Adrenal gland (tissue), 12 donors: ENCODE data around the gene SLC6A13. TPM values are rescaled to one million over a fixed set of nuclear protein-coding genes. Genes with fewer than 3 reads are reported as not detected.

ENCODE experiments used
- DNase-seq, 7 donors: peaks; one replicate each; pipeline ENCODE4 v3.0.0-alpha.2; 2019 to 2020
- H3K27ac ChIP-seq, 5 donors: fragments of 200-600 bp; sonication (generic) in 4 of 5; 1 replicate in 3 of 5; 2 replicates in 2 of 5; pipeline versions ENCODE4 v1.5.1 to v1.8.0; 2016 to 2020; ENCODE audit warnings: mild to moderate bottlenecking in 1 of 5
- H3K27me3 ChIP-seq: fragments of 200-600 bp; 2 replicates; pipeline ENCODE4 v1.8.0; 2021
- H3K36me3 ChIP-seq, 2 donors: fragments of 200-600 bp; replicated peaks in 1 of 2; 1 replicate in 1 of 2; 2 replicates in 1 of 2; pipeline versions ENCODE4 v1.5.1 to v1.8.0; 2018 to 2022
- H3K4me1 ChIP-seq, 2 donors: fragments of 200-600 bp; replicated peaks in 1 of 2; 1 replicate in 1 of 2; 2 replicates in 1 of 2; pipeline versions ENCODE4 v1.5.1 to v1.8.0; 2018 to 2021
- H3K4me3 ChIP-seq, 4 donors: fragments of 200-600 bp; sonication (generic) in 3 of 4; one replicate each; pipeline ENCODE4 v1.5.1; 2016 to 2018
- H3K9me3 ChIP-seq, 3 donors: fragments of 200-600 bp; sonication (generic) in 1 of 3; replicated peaks in 1 of 3; 1 replicate in 2 of 3; 2 replicates in 1 of 3; pipeline versions ENCODE4 v1.5.1 to v1.8.0; 2016 to 2021
- CTCF ChIP-seq, 6 experiments: fragments of 450-650 bp in 4 of 6; fragments of 200-600 bp in 2 of 6; sonication (generic) in 1 of 6; IDR thresholded peaks; 1 replicate in 5 of 6; 2 replicates in 1 of 6; pipeline versions ENCODE4 v1.5.1 to v1.8.0; 2016 to 2021; ENCODE audit warnings: antibody characterized with exemption in 6 of 6, mild to moderate bottlenecking in 2 of 6, moderate library complexity in 1 of 6
- POLR2A ChIP-seq, 2 donors: fragments of 450-650 bp; IDR thresholded peaks; one replicate each; pipeline ENCODE4 v1.6.1; 2017; ENCODE audit warnings: antibody characterized with exemption in 2 of 2, mild to moderate bottlenecking in 2 of 2, moderate library complexity in 1 of 2
- WGBS, 4 donors: extraction: QIAGEN DNeasy Blood & Tissue Kit in 2 of 4; methylation state at CpG; one replicate each; pipeline versions ENCODE4 v1.1.5 to v1.1.7; 2013 to 2017; 5-methylcytosine and 5-hydroxymethylcytosine counted together
- intact Hi-C, 2 donors: fragments of 100-400 bp; cut with DNase I; formaldehyde crosslinking; loops; one replicate each; pipeline versions ENCODE4 v1.14.1 to v1.15.0; 2022 to 2023
- polyA plus RNA-seq, 3 donors: library from polyadenylated mRNA; stranded (reverse); fragments of 200-250 nt in 2 of 3; fragments of 350-450 nt in 1 of 3; fragmentation: Illumina TruSeq in 1 of 3; extraction: RNeasy Lipid Tissue Mini Kit (QIAGEN cat#74804) in 1 of 3; gene quantifications; one replicate each; pipeline ENCODE4 v1.2.3, GENCODE V29; 2013 to 2014
- total RNA-seq, 9 donors: library from RNA; depleted of rRNA in 4 of 9; stranded (reverse); fragments of >200 nt in 4 of 9; fragments of 120-200 nt in 1 of 9; fragmentation: NEBNext Ultra II Directional in 1 of 9; extraction: Animal tissue kit (Norgen Biotek cat#: 25700) in 1 of 9; gene quantifications; one replicate each; pipeline versions ENCODE4 v1.1.0 to v1.2.4, GENCODE V29; 2013 to 2023
- donor health status: healthy with polysubstance abuse.
- donor health status: Bipolar disorder and iron deficiency.
- donor health status: DM: yes; HTN: yes; CAD: no.
- donor health status: DM: no; HTN: no; CAD: no.
- donor health status: DM: no; HTN: no; CAD: no.
- donor health status: DM: yes; HTN: yes; CAD: no.

The SLC6A13 gene
- total and polyA plus RNA-seq, 12 donors: 0.22 to 1.0 (median 0.64) TPM; not detected in 6

DNA sequence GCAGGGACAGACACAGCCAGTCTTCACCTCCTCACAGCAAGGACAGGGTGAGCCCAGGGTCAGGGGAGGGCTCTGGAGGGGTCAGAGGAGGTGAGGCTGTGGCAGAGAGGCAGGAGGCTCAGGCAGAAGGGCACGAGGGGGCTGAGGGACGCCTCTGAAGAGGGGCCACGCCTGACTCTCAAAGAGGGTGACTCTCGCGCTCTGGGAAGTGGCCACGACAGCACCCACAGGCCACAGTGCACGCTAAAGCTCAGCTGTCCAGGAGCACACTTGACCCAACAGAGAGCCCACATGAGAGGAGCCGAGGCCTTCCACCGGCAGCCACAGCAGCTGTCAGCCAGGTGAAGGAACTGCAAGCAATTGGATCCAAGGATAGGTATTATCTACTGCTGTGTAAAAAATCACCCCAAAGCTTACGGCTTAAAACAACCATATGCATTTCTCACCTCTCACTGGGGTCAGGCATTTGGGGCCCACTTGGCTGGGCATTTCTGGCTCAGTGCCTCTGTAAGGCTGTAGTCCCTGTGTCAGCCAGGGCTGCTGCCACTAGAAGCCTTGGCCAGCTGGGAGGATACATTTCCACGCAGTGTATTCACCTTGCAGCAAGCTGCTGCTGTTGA is 76.5 kb downstream of the SLC6A13 start:
- WGBS, 4 donors: 84 to 90% (median 87%) methylated on average over 10 to 11 of the region's 11 CpGs
- Histone ChIP-seq H3K9me3 (no peaks in the 10 kb centered on the region), H3K27me3 (no peaks in the 10 kb centered on the region), H3K36me3 (no peaks in the 10 kb centered on the region), H3K27ac (no peak overlapping the region), H3K4me1 (peaks cover 4 to 6% of the 10 kb centered on the region in 2 donors), H3K4me3 (no peak overlapping the region)
- no peak for DNase-seq
- intact Hi-C loops: no loop called here
- TF ChIP-seq POLR2A (IDR thresholded peaks at IDR 0.05) (no peak), CTCF (IDR thresholded peaks at IDR 0.05) (no peak)

DNA sequence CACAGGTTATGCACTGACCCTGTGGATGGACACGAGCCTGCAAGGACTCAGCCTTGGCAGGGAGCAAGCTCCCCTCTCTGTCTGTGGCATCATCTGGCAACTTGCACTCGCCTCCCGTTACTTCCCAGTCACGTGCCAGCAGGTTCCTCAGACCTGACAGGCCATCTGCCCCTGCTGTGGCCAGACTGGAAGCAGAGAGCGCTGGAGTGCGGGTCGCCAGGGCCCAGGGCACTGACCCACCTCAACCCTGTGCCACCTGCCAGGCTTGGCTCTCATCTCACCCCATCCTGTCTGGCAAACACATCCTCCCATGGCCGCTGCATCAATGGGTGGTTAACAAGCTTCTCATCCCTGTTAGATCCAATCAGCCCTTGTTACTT is 77.1 kb downstream of the SLC6A13 start:
- intact Hi-C loops: no loop called here
- Histone ChIP-seq H3K27me3 (no peaks in the 10 kb centered on the region), H3K27ac (no peak overlapping the region), H3K9me3 (no peaks in the 10 kb centered on the region), H3K36me3 (no peaks in the 10 kb centered on the region), H3K4me3 (no peak overlapping the region), H3K4me1 (peaks cover 4 to 6% of the 10 kb centered on the region in 2 donors)
- WGBS, 4 donors: 63 to 100% (median 80%) methylated on average over 1 to 8 of the region's 8 CpGs
- TF ChIP-seq POLR2A (IDR thresholded peaks at IDR 0.05) (no peak), CTCF (IDR thresholded peaks at IDR 0.05) (no peak)
- DNase-seq: no peak

- no peak overlapping the region for H3K27ac ChIP-seq
- no peaks in the 10 kb centered on the region for H3K36me3 ChIP-seq
- TF ChIP-seq POLR2A (IDR thresholded peaks at IDR 0.05) (no peak), CTCF (IDR thresholded peaks at IDR 0.05) (no peak)
- peaks cover 4 to 6% of the 10 kb centered on the region in 2 donors for H3K4me1 ChIP-seq
- no peaks in the 10 kb centered on the region for H3K9me3 ChIP-seq
- H3K4me3 ChIP-seq: no peak overlapping the region
- H3K27me3 ChIP-seq: no peaks in the 10 kb centered on the region
- intact Hi-C loops: no loop called here
- DNase-seq: no peak
- WGBS, 4 donors: 65 to 81% (median 69%) methylated on average over 10 to 13 of the region's 13 CpGs
These were observed 77.6 kb downstream of the SLC6A13 start for GRCh38 chr12:184811-185575.

DNA sequence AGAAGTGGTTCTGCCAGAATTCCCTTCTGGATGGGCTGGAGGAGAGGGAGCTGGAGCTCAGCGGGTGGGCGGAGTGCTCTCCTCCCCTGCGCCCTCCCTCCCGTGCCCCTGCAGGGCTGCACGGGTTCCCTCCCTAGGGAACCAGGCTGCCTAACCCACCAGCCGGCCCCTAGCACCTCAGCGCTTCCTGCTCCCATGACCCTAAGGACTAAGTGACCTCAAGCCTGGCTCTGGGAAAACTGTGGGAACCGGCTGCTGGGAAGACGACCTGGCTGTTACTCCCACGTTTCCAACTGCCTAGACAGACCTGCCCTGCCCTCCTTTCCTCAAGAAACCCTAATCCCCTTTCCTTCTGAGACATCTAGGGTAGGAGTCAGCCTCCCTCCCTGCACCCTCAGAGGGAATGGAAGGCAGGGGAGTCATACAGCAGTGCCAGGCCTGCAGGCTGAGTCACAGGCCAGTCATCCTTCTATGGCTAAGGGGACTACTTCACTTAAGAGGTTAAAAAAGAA is 80.2 kb downstream of the SLC6A13 start:
- Histone ChIP-seq H3K9me3 (no peaks in the 10 kb centered on the region), H3K27ac (no peak overlapping the region), H3K4me1 (no peaks in the 10 kb centered on the region), H3K4me3 (no peak overlapping the region), H3K27me3 (peaks cover 5% of the 10 kb centered on the region), H3K36me3 (no peaks in the 10 kb centered on the region)
- no peak for TF ChIP-seq POLR2A (IDR thresholded peaks at IDR 0.05)
- TF ChIP-seq CTCF (IDR thresholded peaks at IDR 0.05): no peak
- intact Hi-C loops: no loop called here
- 58 to 75% (median 71%) methylated on average over 7 to 10 of the region's 10 CpGs for WGBS, 4 donors
- no peak for DNase-seq
